Osteoblast (primary cell): Measurements from ENCODE around the gene TMEM17. TPM values are rescaled to one million over a fixed set of nuclear protein-coding genes. Genes with fewer than 3 reads are reported as not detected.

Source experiments
- DNase-seq: peaks from one replicate; pipeline ENCODE4 v3.0.0; 2011; ENCODE audit warnings: low spot score, mixed read lengths; ENCODE audit not compliant: insufficient read length; ENCODE audit errors: missing footprints
- H2AFZ ChIP-seq: 2 replicates; pipeline ENCODE4 v1.6.0; 2011; ENCODE audit warnings: mild to moderate bottlenecking, low read length
- H3K27ac ChIP-seq: 2 replicates; pipeline ENCODE4 v1.5.1; 2011; ENCODE audit warnings: mild to moderate bottlenecking, low read depth, low read length, moderate library complexity
- H3K27me3 ChIP-seq: 2 replicates; pipeline ENCODE4 v1.6.0; 2012; ENCODE audit warnings: mild to moderate bottlenecking, control low read depth, inconsistent platforms, low read length, moderate library complexity; ENCODE audit not compliant: insufficient read depth
- H3K36me3 ChIP-seq: 2 replicates; pipeline ENCODE4 v1.5.1; 2011; ENCODE audit warnings: mild to moderate bottlenecking, low read length, control low read depth, moderate library complexity; ENCODE audit not compliant: insufficient read depth
- H3K4me1 ChIP-seq: 2 replicates; pipeline ENCODE4 v1.5.1; 2011; ENCODE audit warnings: mild to moderate bottlenecking, low read length, control low read depth, moderate library complexity; ENCODE audit not compliant: insufficient read depth
- H3K4me2 ChIP-seq: 2 replicates; pipeline ENCODE4 v1.6.0; 2011; ENCODE audit warnings: mild to moderate bottlenecking, low read length; ENCODE audit not compliant: insufficient read depth
- H3K4me3 ChIP-seq: fragments of 200-600 bp; sonication (generic); 3 replicates; pipeline ENCODE4 v1.5.1; 2012; ENCODE audit warnings: mild to moderate bottlenecking, low read length, inconsistent platforms; ENCODE audit not compliant: insufficient read depth
- H3K79me2 ChIP-seq: 2 replicates; pipeline ENCODE4 v1.6.0; 2012; ENCODE audit warnings: mild to moderate bottlenecking, low read length, control low read depth, inconsistent platforms; ENCODE audit not compliant: insufficient read depth
- H3K9me3 ChIP-seq: 2 replicates; pipeline ENCODE4 v1.5.1; 2011; ENCODE audit warnings: low read depth, low read length, control low read depth
- H4K20me1 ChIP-seq: 2 replicates; pipeline ENCODE4 v1.6.0; 2012; ENCODE audit warnings: mild to moderate bottlenecking, low read length, control low read depth; ENCODE audit not compliant: insufficient read depth
- CTCF ChIP-seq: IDR thresholded peaks from 2 replicates; pipeline ENCODE4 v1.5.1; 2011; ENCODE audit warnings: mild to moderate bottlenecking, low read depth, low read length, moderate library complexity; ENCODE audit errors: extremely low read depth
- total RNA-seq: library from RNA; depleted of rRNA; stranded (reverse); fragments of >200 nt; gene quantifications from 2 replicates; pipeline ENCODE4 v1.2.3, GENCODE V29; 2012

Gene TMEM17
- total RNA-seq, 1 donor: 3.3 TPM

DNA sequence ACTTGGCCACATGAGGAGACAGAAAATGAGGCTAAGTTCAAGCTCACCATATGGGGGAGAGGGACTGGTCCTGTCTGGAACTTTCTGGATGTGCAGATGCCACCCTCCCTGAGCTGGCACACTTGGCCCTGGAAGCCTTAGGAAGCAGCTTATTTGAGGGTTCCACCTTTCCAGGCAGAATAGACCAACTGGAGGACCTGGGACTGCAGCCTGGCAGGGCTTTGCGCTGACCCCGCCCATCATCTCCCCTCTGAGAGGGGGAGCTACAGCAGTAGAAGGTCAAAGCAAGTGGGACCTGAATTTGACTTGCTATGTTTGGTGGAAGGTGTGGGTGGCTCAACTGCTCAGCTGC, 39.5 kb downstream of the TMEM17 start:
- Histone ChIP-seq H3K4me1 (peaks cover 17% of the 10 kb centered on the region), H3K4me2 (no peak overlapping the region), H3K79me2 (no peaks in the 10 kb centered on the region), H3K36me3 (no peaks in the 10 kb centered on the region), H2AFZ (no peak overlapping the region), H4K20me1 (no peaks in the 10 kb centered on the region), H3K27ac (no peak overlapping the region), H3K4me3 (no peak overlapping the region), H3K9me3 (no peaks in the 10 kb centered on the region), H3K27me3 (no peaks in the 10 kb centered on the region)
- DNase-seq: no peak
- TF ChIP-seq CTCF: no peak

DNA sequence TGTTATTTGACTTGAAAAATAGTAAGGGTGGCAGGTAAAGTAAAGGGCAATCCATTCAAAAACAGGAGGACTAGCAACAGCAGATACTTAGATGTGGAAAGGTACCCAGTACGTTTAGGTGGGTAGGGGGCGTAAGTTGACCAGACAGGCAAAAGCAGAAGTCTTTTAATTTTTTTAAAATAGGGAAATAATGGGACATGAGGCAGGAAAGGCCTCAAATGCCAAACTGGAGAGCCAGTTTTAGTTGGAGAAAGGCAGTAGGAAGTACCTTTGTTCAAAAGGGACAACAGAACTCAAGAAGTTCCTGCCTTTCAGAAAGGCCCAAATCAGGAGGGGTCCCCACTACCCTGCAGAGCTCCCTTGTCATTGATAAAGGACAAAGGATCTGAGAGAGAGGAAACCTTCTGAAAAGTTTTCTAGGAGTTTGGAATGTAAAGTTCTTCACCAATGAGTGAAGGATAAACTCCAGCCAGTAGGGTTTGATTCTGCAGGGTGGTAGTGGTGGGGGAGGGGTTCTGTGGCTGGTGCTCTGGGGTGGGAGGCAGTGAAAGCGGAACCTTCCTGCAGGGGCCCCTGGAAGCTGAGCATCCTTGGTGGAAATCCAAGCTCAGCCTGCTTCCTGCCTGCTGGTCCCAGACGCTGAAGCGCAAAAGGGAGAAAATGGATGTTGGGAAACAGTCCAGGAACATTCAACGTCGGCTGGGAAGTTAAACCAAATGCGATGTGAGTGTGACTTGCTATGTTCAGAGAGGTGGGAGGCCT, 40.1 kb downstream of the TMEM17 start:
- no peak overlapping the region for H3K27ac ChIP-seq
- no peaks in the 10 kb centered on the region for H3K9me3 ChIP-seq
- no peaks in the 10 kb centered on the region for H3K36me3 ChIP-seq
- H4K20me1 ChIP-seq: no peaks in the 10 kb centered on the region
- no peak overlapping the region for H3K4me3 ChIP-seq
- no peak overlapping the region for H2AFZ ChIP-seq
- no peaks in the 10 kb centered on the region for H3K79me2 ChIP-seq
- peaks cover 19% of the 10 kb centered on the region for H3K4me1 ChIP-seq
- DNase-seq: no peak
- H3K4me2 ChIP-seq: no peak overlapping the region
- H3K27me3 ChIP-seq: no peaks in the 10 kb centered on the region
- no peak for TF ChIP-seq CTCF

GRCh38 chr2:62465039-62465740, 40.8 kb downstream of the TMEM17 start:
- DNase-seq: no peak
- TF ChIP-seq CTCF: no peak
- Histone ChIP-seq H4K20me1 (no peaks in the 10 kb centered on the region), H3K27me3 (no peaks in the 10 kb centered on the region), H3K4me2 (no peak overlapping the region), H3K79me2 (no peaks in the 10 kb centered on the region), H3K4me3 (no peak overlapping the region), H3K9me3 (no peaks in the 10 kb centered on the region), H2AFZ (no peak overlapping the region), H3K4me1 (peaks cover 19% of the 10 kb centered on the region), H3K27ac (no peak overlapping the region), H3K36me3 (no peaks in the 10 kb centered on the region)

DNA sequence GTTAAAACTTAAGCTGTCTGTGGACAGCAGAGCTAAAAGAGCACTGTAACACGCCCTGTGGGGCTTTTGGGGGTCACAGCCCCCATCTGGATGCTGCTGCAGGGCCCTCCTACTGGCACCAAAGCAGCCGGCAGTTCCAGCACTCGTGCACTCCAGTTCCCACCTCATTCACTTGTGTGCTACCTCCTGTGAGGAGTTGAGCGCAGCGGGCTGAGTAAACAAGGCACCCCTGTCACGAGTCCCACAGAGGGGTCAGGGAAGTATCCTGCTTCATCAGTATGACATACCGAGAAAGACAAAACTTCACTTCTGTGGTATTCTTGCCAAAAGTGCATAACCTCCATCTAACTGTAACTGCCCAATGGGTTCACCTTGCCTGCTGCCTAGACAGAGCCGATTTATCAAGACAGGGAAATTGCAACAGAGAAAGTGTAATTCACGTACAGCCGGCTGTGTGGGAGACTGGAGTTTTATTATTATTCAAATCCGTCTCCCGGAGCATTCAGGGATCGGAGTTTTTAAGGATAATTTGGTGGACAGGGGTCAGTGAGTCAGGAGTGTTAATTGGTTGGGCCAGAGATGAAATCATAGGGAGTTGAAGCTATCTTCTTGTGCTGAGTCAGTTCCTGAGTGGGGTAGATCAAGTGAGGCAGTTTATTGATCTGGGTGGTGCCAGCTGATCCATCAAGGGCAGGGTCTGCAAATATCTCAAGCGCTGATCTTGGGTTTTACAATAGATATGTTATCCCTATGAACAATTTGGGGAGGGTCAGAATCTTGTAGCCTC, 41.6 kb downstream of the TMEM17 start:
- H3K79me2 ChIP-seq: no peaks in the 10 kb centered on the region
- no peak for TF ChIP-seq CTCF
- no peaks in the 10 kb centered on the region for H3K36me3 ChIP-seq
- H3K27me3 ChIP-seq: no peaks in the 10 kb centered on the region
- H3K9me3 ChIP-seq: no peaks in the 10 kb centered on the region
- H4K20me1 ChIP-seq: no peaks in the 10 kb centered on the region
- no peak overlapping the region for H3K27ac ChIP-seq
- DNase-seq: no peak
- no peak overlapping the region for H3K4me2 ChIP-seq
- H2AFZ ChIP-seq: peak overlapping the region; percentile 16
- H3K4me3 ChIP-seq: no peak overlapping the region
- H3K4me1 ChIP-seq: peaks cover 19% of the 10 kb centered on the region
